CMK (cell line): ENCODE data around the gene MVD.
A peak's percentile ranks its signal among the peaks of the same experiment; 100 is the strongest.

Experiments
- DNase-seq: peaks from one replicate; pipeline ENCODE4 v3.0.0-alpha.2; 2010; ENCODE audit warnings: low read depth

Gene MVD

GRCh38 chr16:88640498-88641247, 22.2 kb downstream of the MVD start:
- no peak for DNase-seq

- no peak for DNase-seq
Measured at GRCh38 chr16:88640039-88640495, 22.8 kb downstream of the MVD start.

- DNase-seq = no peak
Measured at GRCh38 chr16:88639231-88640038, 23.5 kb downstream of the MVD start.

GRCh38 chr16:88638323-88639230, 24.3 kb downstream of the MVD start, which contains the start of gene IL17C:
IL17C (plus strand) TSS chr16:88638572; CDS start chr16:88638642, 70 bp downstream.
- no peak for DNase-seq

GRCh38 chr16:88636488-88637265, 26.2 kb downstream of the MVD start:
- DNase-seq = no peak

- DNase-seq = no peak
Measured at GRCh38 chr16:88635671-88636319, 27.1 kb downstream of the MVD start.

- DNase-seq = no peak
Measured at GRCh38 chr16:88634994-88635670, 27.8 kb downstream of the MVD start.

GRCh38 chr16:88634141-88634993, 28.5 kb downstream of the MVD start:
- no peak for DNase-seq

GRCh38 chr16:88633684-88634140, 29.2 kb downstream of the MVD start:
- no peak for DNase-seq

- DNase-seq = no peak
Measured at GRCh38 chr16:88632587-88632930, 30.3 kb downstream of the MVD start.

- DNase-seq = no peak
Measured at GRCh38 chr16:88631920-88632586, 30.8 kb downstream of the MVD start.

- no peak for DNase-seq
Measured at GRCh38 chr16:88631384-88631783, 31.5 kb downstream of the MVD start.

- DNase-seq = no peak
Measured at GRCh38 chr16:88630941-88631340, 31.9 kb downstream of the MVD start.

GRCh38 chr16:88630433-88630832, 32.5 kb downstream of the MVD start:
- no peak for DNase-seq

GRCh38 chr16:88629835-88630234, 33.1 kb downstream of the MVD start:
- DNase-seq = no peak

GRCh38 chr16:88628512-88628974, 34.3 kb downstream of the MVD start:
- peak; percentile 78 for DNase-seq

GRCh38 chr16:88627531-88628411, 35.1 kb downstream of the MVD start:
- DNase-seq = no peak

- no peak for DNase-seq
Measured at GRCh38 chr16:88626646-88627045, 36.2 kb downstream of the MVD start.
